ENCODE results near the gene LIME1.
"Not testable (repeated sequence)": the region's sequence is repeated elsewhere in the genome, so short reads cannot be mapped to it uniquely, and the experiment has no call there.

Gene LIME1

GRCh38 chr20:63775096-63775978, 38.9 kb downstream of the LIME1 start:
- DNase-seq, result no peak

DNA sequence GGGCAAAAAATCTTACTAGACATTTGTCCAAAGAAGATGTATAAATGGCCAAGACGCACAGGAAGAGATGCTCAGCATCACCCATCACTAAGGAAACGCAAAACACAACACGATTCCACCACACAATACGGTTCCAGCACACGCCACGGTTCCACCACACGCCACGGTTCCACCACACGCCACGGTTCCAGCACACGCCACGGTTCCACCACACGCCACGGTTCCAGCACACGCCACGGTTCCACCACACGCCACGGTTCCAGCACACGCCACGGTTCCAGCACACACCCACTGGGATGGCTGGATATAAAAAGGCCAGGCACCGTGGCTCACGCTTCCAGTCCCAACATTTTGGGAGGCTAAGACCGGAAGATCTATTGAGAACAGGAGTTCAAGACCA, 40.4 kb downstream of the LIME1 start:
- DNase-seq, result not testable (repeated sequence)

DNA sequence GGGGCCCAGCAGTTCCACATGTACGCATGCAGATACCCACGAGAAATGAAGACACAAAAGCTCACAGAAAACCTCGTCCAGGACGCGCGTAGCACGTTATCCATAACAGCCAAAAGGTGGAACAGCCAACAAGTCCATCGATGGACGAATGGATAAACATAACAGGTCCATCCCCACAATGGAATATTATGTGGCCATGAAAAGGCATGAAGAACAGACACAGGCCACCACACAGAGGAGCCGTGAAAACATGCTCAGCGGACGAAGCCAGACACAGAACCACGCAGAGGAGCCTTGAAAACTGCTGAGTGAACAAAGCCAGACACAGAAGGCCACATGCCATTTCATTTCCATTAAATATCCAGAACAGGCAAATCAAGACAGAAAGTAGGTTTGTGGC, 41.1 kb downstream of the LIME1 start:
- DNase-seq, result no peak

- peak in 1 of 2 experiments; percentile 23 for DNase-seq
Observed at GRCh38 chr20:63778034-63778752, 41.7 kb downstream of the LIME1 start.

- DNase-seq, result no peak
Observed at GRCh38 chr20:63778857-63779256, 42.4 kb downstream of the LIME1 start.

DNA sequence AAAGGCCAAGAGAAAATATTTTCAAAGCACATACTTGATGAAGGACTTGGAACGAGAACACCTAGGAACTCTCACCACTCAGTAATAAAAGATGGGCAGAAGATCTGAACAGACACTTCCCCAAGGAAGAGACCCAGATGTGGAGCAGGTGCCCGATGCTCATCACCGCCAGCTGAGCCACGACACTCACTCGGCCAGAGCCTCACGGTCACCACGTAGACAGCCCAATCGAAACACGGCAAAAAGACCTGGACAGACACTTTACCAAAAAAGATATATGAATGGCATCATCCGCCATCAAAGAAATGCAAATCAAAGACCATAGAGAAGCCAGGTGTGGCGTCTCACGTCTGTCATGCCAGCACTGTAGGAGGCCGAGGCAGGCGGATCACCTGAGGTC, 44.7 kb downstream of the LIME1 start:
- DNase-seq, result no peak

- DNase-seq, result no peak
Observed at GRCh38 chr20:63782051-63782471, 45.6 kb downstream of the LIME1 start.

DNA sequence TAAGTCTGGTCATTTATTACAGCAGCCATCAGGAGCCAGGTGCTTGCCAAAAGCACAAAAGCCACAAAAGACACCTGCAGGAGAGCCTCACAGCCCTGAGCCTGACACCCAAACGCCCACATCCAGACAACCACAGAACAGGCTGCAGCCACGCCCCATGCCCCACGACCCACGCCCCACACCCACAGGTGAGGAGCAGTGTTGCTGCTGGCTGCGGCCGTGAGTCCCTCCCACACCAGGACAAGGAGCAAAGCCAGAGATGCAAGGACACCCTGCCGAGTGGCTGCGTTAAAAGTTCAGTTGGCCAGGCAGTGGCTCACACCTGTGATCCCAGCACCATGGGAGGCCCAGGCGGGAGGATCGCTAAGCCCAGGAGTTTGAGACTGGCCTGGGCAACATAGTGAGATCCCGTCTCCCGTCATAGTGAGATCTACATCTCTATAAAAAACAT, 46.1 kb downstream of the LIME1 start:
- no peak for DNase-seq

DNA sequence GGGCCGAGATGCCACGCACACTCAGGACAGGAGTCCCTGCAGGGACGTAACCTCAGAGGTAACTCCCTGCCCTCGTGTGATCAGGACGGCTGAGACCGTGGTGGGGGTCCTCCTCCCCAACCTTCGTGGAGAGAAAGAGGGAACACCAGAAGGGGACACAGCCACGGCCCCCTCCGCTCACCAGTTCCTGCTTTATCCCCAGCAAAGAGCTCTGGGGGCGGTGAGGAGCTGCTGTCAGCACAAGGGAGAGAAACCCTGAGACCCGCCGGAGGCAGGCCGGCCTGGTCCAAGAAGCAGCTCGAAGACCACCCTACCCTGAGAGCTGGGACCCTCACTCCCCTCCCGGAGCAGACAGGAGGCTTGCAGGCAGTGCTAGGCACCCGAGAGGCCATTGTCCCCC, 47.5 kb downstream of the LIME1 start:
- DNase-seq, result no peak

DNA sequence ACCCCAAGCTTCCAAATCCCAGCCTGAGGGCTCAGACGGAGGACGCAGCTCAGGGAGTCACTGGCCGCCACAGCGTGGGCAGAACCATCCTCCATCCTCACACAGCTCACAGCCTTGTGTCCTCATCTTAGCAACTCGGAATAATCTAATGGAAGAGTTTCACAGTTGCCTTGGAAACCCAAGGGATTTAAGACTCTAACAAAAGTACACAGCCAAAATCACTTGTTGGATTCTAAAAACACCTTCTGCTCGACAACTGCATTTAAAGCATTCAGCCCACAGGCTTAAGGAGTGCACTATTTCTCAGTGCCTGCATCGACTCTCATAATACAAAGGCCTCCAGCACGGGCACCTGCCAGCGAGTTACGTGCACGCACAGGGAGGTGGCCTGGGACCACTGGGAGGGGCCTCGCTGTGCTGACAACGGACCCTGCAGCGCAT, 49.2 kb downstream of the LIME1 start:
- DNase-seq, result no peak

GRCh38 chr20:63787302-63787701, 50.8 kb downstream of the LIME1 start:
- no peak for DNase-seq

- DNase-seq, result no peak
Observed at GRCh38 chr20:63787749-63788148, 51.3 kb downstream of the LIME1 start.

All from SW 1271 (cell line).